NT2/D1 (cell line): ENCODE data around the gene ADISSP.

Source experiments
- DNase-seq: peaks from one replicate; pipeline ENCODE4 v3.0.0-alpha.2; 2011; ENCODE audit warnings: low read depth, low spot score
- H3K27me3 ChIP-seq: 2 replicates; pipeline ENCODE4 v1.6.0; 2011; ENCODE audit warnings: mild to moderate bottlenecking; ENCODE audit not compliant: insufficient read length, insufficient read depth
- H3K36me3 ChIP-seq: 2 replicates; pipeline ENCODE4 v1.6.1; 2011; ENCODE audit warnings: mild to moderate bottlenecking, low read length, mixed read lengths; ENCODE audit not compliant: insufficient read depth, insufficient read length
- H3K4me1 ChIP-seq: 2 replicates; pipeline ENCODE4 v1.5.1; 2011; ENCODE audit not compliant: insufficient read depth, insufficient read length
- H3K4me3 ChIP-seq: 2 replicates; pipeline ENCODE4 v1.5.1; 2011; ENCODE audit warnings: low read depth; ENCODE audit not compliant: insufficient read length
- H3K9ac ChIP-seq: 2 replicates; pipeline ENCODE4 v1.6.0; 2011; ENCODE audit warnings: low read depth; ENCODE audit not compliant: insufficient read length
- H3K9me3 ChIP-seq: 2 replicates; pipeline ENCODE4 v1.5.1; 2011; ENCODE audit warnings: mild to moderate bottlenecking, low read length; ENCODE audit not compliant: insufficient read depth
- SUZ12 ChIP-seq: IDR thresholded peaks from 2 replicates; pipeline ENCODE4 v1.6.1; 2011; ENCODE audit not compliant: insufficient read length, insufficient read depth; ENCODE audit errors: extremely low read depth
- YY1 ChIP-seq: IDR thresholded peaks from 2 replicates; pipeline ENCODE4 v1.6.1; 2011; ENCODE audit not compliant: insufficient read length, insufficient read depth
- ZNF274 ChIP-seq: IDR thresholded peaks from 2 replicates; pipeline ENCODE4 v1.6.1; 2011; ENCODE audit warnings: mild to moderate bottlenecking, low read depth, low read length

The ADISSP gene

GRCh38 chr20:3765171-3765882, 2.2 kb downstream of the ADISSP start:
- no peak for DNase-seq
- Histone ChIP-seq H3K9me3 (no peaks in the 10 kb centered on the region), H3K36me3 (peaks cover 23% of the 10 kb centered on the region), H3K4me1 (peaks cover 8% of the 10 kb centered on the region), H3K9ac (no peak overlapping the region), H3K27me3 (no peaks in the 10 kb centered on the region), H3K4me3 (no peak overlapping the region)
- TF ChIP-seq SUZ12 (no peak), ZNF274 (no peak), YY1 (no peak)

GRCh38 chr20:3764659-3765058, 2.9 kb downstream of the ADISSP start:
- TF ChIP-seq YY1 (no peak), SUZ12 (no peak), ZNF274 (no peak)
- no peak overlapping the region for H3K4me3 ChIP-seq
- no peak for DNase-seq
- no peaks in the 10 kb centered on the region for H3K9me3 ChIP-seq
- H3K4me1 ChIP-seq, result peaks cover 15% of the 10 kb centered on the region
- H3K9ac ChIP-seq, result no peak overlapping the region
- H3K36me3 ChIP-seq, result peaks cover 27% of the 10 kb centered on the region
- H3K27me3 ChIP-seq, result no peaks in the 10 kb centered on the region

- no peak for DNase-seq
- Histone ChIP-seq H3K4me3 (no peak overlapping the region), H3K27me3 (no peaks in the 10 kb centered on the region), H3K9me3 (no peaks in the 10 kb centered on the region), H3K4me1 (peaks cover 19% of the 10 kb centered on the region), H3K9ac (no peak overlapping the region), H3K36me3 (peaks cover 34% of the 10 kb centered on the region)
- TF ChIP-seq ZNF274 (no peak), SUZ12 (no peak), YY1 (no peak)
Measured at GRCh38 chr20:3763671-3764601, 3.6 kb downstream of the ADISSP start.

GRCh38 chr20:3760655-3761348, 6.8 kb downstream of the ADISSP start:
- DNase-seq, result no peak
- H3K27me3 ChIP-seq, result no peaks in the 10 kb centered on the region
- no peak for TF ChIP-seq ZNF274
- TF ChIP-seq YY1, result no peak
- no peak for TF ChIP-seq SUZ12
- H3K4me1 ChIP-seq, result peaks cover 17% of the 10 kb centered on the region
- no peak overlapping the region for H3K4me3 ChIP-seq
- H3K9me3 ChIP-seq, result no peaks in the 10 kb centered on the region
- peaks cover 43% of the 10 kb centered on the region for H3K36me3 ChIP-seq
- H3K9ac ChIP-seq, result no peak overlapping the region

- no peak for DNase-seq
- Histone ChIP-seq H3K27me3 (no peaks in the 10 kb centered on the region), H3K4me3 (no peak overlapping the region), H3K9me3 (no peaks in the 10 kb centered on the region), H3K4me1 (peaks cover 17% of the 10 kb centered on the region), H3K36me3 (peaks cover 49% of the 10 kb centered on the region), H3K9ac (peak overlapping the region; percentile 32)
- no peak for TF ChIP-seq YY1
- no peak for TF ChIP-seq ZNF274
- no peak for TF ChIP-seq SUZ12
Measured at GRCh38 chr20:3759884-3760283, 7.7 kb downstream of the ADISSP start.

- no peak overlapping the region for H3K9ac ChIP-seq
- H3K36me3 ChIP-seq, result peaks cover 51% of the 10 kb centered on the region
- H3K9me3 ChIP-seq, result no peaks in the 10 kb centered on the region
- H3K4me1 ChIP-seq, result peaks cover 17% of the 10 kb centered on the region
- H3K27me3 ChIP-seq, result no peaks in the 10 kb centered on the region
- H3K4me3 ChIP-seq, result no peak overlapping the region
- no peak for DNase-seq
- TF ChIP-seq SUZ12 (no peak), YY1 (no peak), ZNF274 (no peak)
Measured at GRCh38 chr20:3759316-3759823, 8.2 kb downstream of the ADISSP start.
